NT2/D1 (cell line): Measurements from ENCODE around the gene CRY1.
"Not testable (repeated sequence)": the region's sequence is repeated elsewhere in the genome, so short reads cannot be mapped to it uniquely, and the experiment has no call there.

Experiments
- DNase-seq: peaks from one replicate; pipeline ENCODE4 v3.0.0-alpha.2; 2011; ENCODE audit warnings: low read depth, low spot score
- H3K27me3 ChIP-seq: 2 replicates; pipeline ENCODE4 v1.6.0; 2011; ENCODE audit warnings: mild to moderate bottlenecking; ENCODE audit not compliant: insufficient read length, insufficient read depth
- H3K36me3 ChIP-seq: 2 replicates; pipeline ENCODE4 v1.6.1; 2011; ENCODE audit warnings: mild to moderate bottlenecking, low read length, mixed read lengths; ENCODE audit not compliant: insufficient read depth, insufficient read length
- H3K4me1 ChIP-seq: 2 replicates; pipeline ENCODE4 v1.5.1; 2011; ENCODE audit not compliant: insufficient read depth, insufficient read length
- H3K4me3 ChIP-seq: 2 replicates; pipeline ENCODE4 v1.5.1; 2011; ENCODE audit warnings: low read depth; ENCODE audit not compliant: insufficient read length
- H3K9ac ChIP-seq: 2 replicates; pipeline ENCODE4 v1.6.0; 2011; ENCODE audit warnings: low read depth; ENCODE audit not compliant: insufficient read length
- H3K9me3 ChIP-seq: 2 replicates; pipeline ENCODE4 v1.5.1; 2011; ENCODE audit warnings: mild to moderate bottlenecking, low read length; ENCODE audit not compliant: insufficient read depth
- SUZ12 ChIP-seq: IDR thresholded peaks from 2 replicates; pipeline ENCODE4 v1.6.1; 2011; ENCODE audit not compliant: insufficient read length, insufficient read depth; ENCODE audit errors: extremely low read depth
- YY1 ChIP-seq: IDR thresholded peaks from 2 replicates; pipeline ENCODE4 v1.6.1; 2011; ENCODE audit not compliant: insufficient read length, insufficient read depth
- ZNF274 ChIP-seq: IDR thresholded peaks from 2 replicates; pipeline ENCODE4 v1.6.1; 2011; ENCODE audit warnings: mild to moderate bottlenecking, low read depth, low read length

CRY1 gene

GRCh38 chr12:107081778-107082177, 11.6 kb downstream of the CRY1 start:
- Histone ChIP-seq H3K27me3 (no peaks in the 10 kb centered on the region), H3K4me1 (no peaks in the 10 kb centered on the region), H3K9ac (no peak overlapping the region), H3K4me3 (no peak overlapping the region), H3K9me3 (peaks cover 6% of the 10 kb centered on the region; the same call in 1 of the 2 replicates), H3K36me3 (no peaks in the 10 kb centered on the region)
- TF ChIP-seq SUZ12 (no peak), ZNF274 (no peak), YY1 (no peak)
- no peak for DNase-seq

GRCh38 chr12:107080299-107080698, 13.1 kb downstream of the CRY1 start:
- no peaks in the 10 kb centered on the region for H3K36me3 ChIP-seq
- H3K4me3 ChIP-seq = no peak overlapping the region
- no peak for TF ChIP-seq SUZ12
- no peak for TF ChIP-seq YY1
- TF ChIP-seq ZNF274 = no peak
- H3K4me1 ChIP-seq = no peaks in the 10 kb centered on the region
- no peaks in the 10 kb centered on the region for H3K9me3 ChIP-seq
- no peak for DNase-seq
- H3K9ac ChIP-seq = no peak overlapping the region
- H3K27me3 ChIP-seq = no peaks in the 10 kb centered on the region

GRCh38 chr12:107079172-107080011, 14.0 kb downstream of the CRY1 start:
- Histone ChIP-seq H3K9me3 (no peaks in the 10 kb centered on the region), H3K27me3 (no peaks in the 10 kb centered on the region), H3K9ac (no peak overlapping the region), H3K4me3 (no peak overlapping the region), H3K36me3 (no peaks in the 10 kb centered on the region), H3K4me1 (no peaks in the 10 kb centered on the region)
- no peak for DNase-seq
- TF ChIP-seq YY1 = no peak
- no peak for TF ChIP-seq ZNF274
- no peak for TF ChIP-seq SUZ12

GRCh38 chr12:107073266-107073665, 20.1 kb downstream of the CRY1 start:
- not testable (repeated sequence) for DNase-seq, H3K36me3 ChIP-seq, H3K4me1 ChIP-seq, H3K4me3 ChIP-seq, H3K9ac ChIP-seq, H3K9me3 ChIP-seq, H3K27me3 ChIP-seq

- no peak overlapping the region for H3K4me3 ChIP-seq
- no peaks in the 10 kb centered on the region for H3K4me1 ChIP-seq
- no peak for TF ChIP-seq SUZ12
- no peak for TF ChIP-seq YY1
- no peak for TF ChIP-seq ZNF274
- no peaks in the 10 kb centered on the region for H3K27me3 ChIP-seq
- no peak overlapping the region for H3K9ac ChIP-seq
- H3K36me3 ChIP-seq = no peaks in the 10 kb centered on the region
- H3K9me3 ChIP-seq = no peaks in the 10 kb centered on the region
- no peak for DNase-seq
Observed at GRCh38 chr12:107066691-107067090, 26.7 kb downstream of the CRY1 start.

- H3K9ac ChIP-seq = no peak overlapping the region
- H3K36me3 ChIP-seq = no peaks in the 10 kb centered on the region
- H3K4me1 ChIP-seq = no peaks in the 10 kb centered on the region
- no peak overlapping the region for H3K4me3 ChIP-seq
- TF ChIP-seq SUZ12 = no peak
- TF ChIP-seq ZNF274 = no peak
- TF ChIP-seq YY1 = no peak
- no peak for DNase-seq
- no peaks in the 10 kb centered on the region for H3K9me3 ChIP-seq
- no peaks in the 10 kb centered on the region for H3K27me3 ChIP-seq
Observed at GRCh38 chr12:107064687-107065086, 28.7 kb downstream of the CRY1 start.

- no peaks in the 10 kb centered on the region for H3K36me3 ChIP-seq
- no peaks in the 10 kb centered on the region for H3K27me3 ChIP-seq
Observed at GRCh38 chr12:107064243-107064642, 29.1 kb downstream of the CRY1 start.

More at GRCh38 chr12:107064243-107064642, 29.1 kb downstream of the CRY1 start:
- H3K4me1 ChIP-seq = no peaks in the 10 kb centered on the region
- DNase-seq = no peak
- H3K9ac ChIP-seq = no peak overlapping the region
- TF ChIP-seq ZNF274 (no peak), YY1 (no peak), SUZ12 (no peak)
- no peak overlapping the region for H3K4me3 ChIP-seq
- H3K9me3 ChIP-seq = no peaks in the 10 kb centered on the region
